Astrocyte of the spinal cord (primary cell): ENCODE data around the gene LRRC8D.
A peak's percentile ranks its signal among the peaks of the same experiment; 100 is the strongest.

ENCODE experiments used
- DNase-seq: peaks from one replicate; pipeline ENCODE4 v3.0.0; 2011; ENCODE audit warnings: low read depth, low spot score
- H3K4me3 ChIP-seq: 2 replicates; pipeline ENCODE4 v1.5.1; 2011; ENCODE audit warnings: low read depth, mild to moderate bottlenecking, low read length, moderate library complexity
- CTCF ChIP-seq: IDR thresholded peaks from 2 replicates; pipeline ENCODE4 v1.5.1; 2012; ENCODE audit warnings: low read depth, mild to moderate bottlenecking, low read length, inconsistent platforms
- in situ Hi-C: cut with HindIII; loops from 2 replicates; pipeline ENCODE4 v1.10.0; 2017; ENCODE audit warnings: low sequenced_read_pairs

The LRRC8D gene

GRCh38 chr1:89954401-89954800 lies 133.6 kb downstream of the LRRC8D start:
- no peak for TF ChIP-seq CTCF
- in situ Hi-C loops: no loop called here
- H3K4me3 ChIP-seq: no peak overlapping the region
- no peak for DNase-seq

GRCh38 chr1:89955311-89956205 lies 134.7 kb downstream of the LRRC8D start:
- no peak for TF ChIP-seq CTCF
- in situ Hi-C loops: no loop called here
- no peak overlapping the region for H3K4me3 ChIP-seq
- DNase-seq: no peak

GRCh38 chr1:89957107-89957506 lies 136.3 kb downstream of the LRRC8D start:
- DNase-seq: no peak
- in situ Hi-C loops: no loop called here
- H3K4me3 ChIP-seq: no peak overlapping the region
- TF ChIP-seq CTCF: no peak

- in situ Hi-C loops: no loop called here
These were observed 138.2 kb downstream of the LRRC8D start for GRCh38 chr1:89958851-89959654.

GRCh38 chr1:89959719-89960118 lies 138.9 kb downstream of the LRRC8D start:
- no peak overlapping the region for H3K4me3 ChIP-seq
- DNase-seq: no peak
- in situ Hi-C loops: no loop called here
- no peak for TF ChIP-seq CTCF

More at GRCh38 chr1:89958851-89959654, 138.2 kb downstream of the LRRC8D start:
- DNase-seq: no peak
- no peak overlapping the region for H3K4me3 ChIP-seq
- no peak for TF ChIP-seq CTCF

GRCh38 chr1:89962024-89962741 lies 141.4 kb downstream of the LRRC8D start:
- peak; percentile 67 for DNase-seq
- in situ Hi-C loops: no loop called here
- no peak overlapping the region for H3K4me3 ChIP-seq

More at GRCh38 chr1:89962024-89962741, 141.4 kb downstream of the LRRC8D start:
- TF ChIP-seq CTCF: no peak
